ACC112 (cell line): Measurements from ENCODE around the gene TMEM220.

Source experiments
- H2AFZ ChIP-seq: fragments of 200-600 bp; sonication (generic); one replicate; pipeline ENCODE4 v1.6.0; 2017; ENCODE audit warnings: antibody characterized with exemption, low read length; ENCODE audit not compliant: unreplicated experiment
- H3K27ac ChIP-seq: fragments of 200-600 bp; sonication (generic); 2 replicates; pipeline ENCODE4 v1.5.1; 2014; ENCODE audit warnings: low read depth, mild to moderate bottlenecking, antibody characterized with exemption, low read length, moderate library complexity
- H3K27me3 ChIP-seq: fragments of 200-600 bp; sonication (generic); 2 replicates; pipeline ENCODE4 v1.6.1; 2014; ENCODE audit warnings: mild to moderate bottlenecking, antibody characterized with exemption, low read length, moderate library complexity, mixed read lengths; ENCODE audit not compliant: insufficient read depth
- H3K36me3 ChIP-seq: fragments of 200-600 bp; sonication (generic); 2 replicates; pipeline ENCODE4 v1.6.1; 2016; ENCODE audit warnings: mild to moderate bottlenecking, antibody characterized with exemption, low read length, moderate library complexity, mixed read lengths; ENCODE audit not compliant: insufficient read depth
- H3K4me1 ChIP-seq: fragments of 200-600 bp; sonication (generic); one replicate; pipeline ENCODE4 v1.6.1; 2016; ENCODE audit warnings: low read length, mixed read lengths; ENCODE audit not compliant: insufficient read depth, unreplicated experiment, control insufficient read depth
- H3K4me3 ChIP-seq: fragments of 200-600 bp; sonication (generic); 2 replicates; pipeline ENCODE4 v1.5.1; 2014; ENCODE audit warnings: mild to moderate bottlenecking, low read depth, low read length
- H3K79me2 ChIP-seq: fragments of 200-600 bp; sonication (generic); one replicate; pipeline ENCODE4 v1.6.0; 2016; ENCODE audit warnings: low read length; ENCODE audit not compliant: control insufficient read depth, unreplicated experiment, insufficient read depth

The TMEM220 gene

GRCh38 chr17:10664571-10664970 is 65.3 kb downstream of the TMEM220 start:
- Histone ChIP-seq H3K27ac (no peak overlapping the region), H3K79me2 (no peaks in the 10 kb centered on the region), H3K36me3 (no peaks in the 10 kb centered on the region), H2AFZ (no peak overlapping the region), H3K4me1 (peaks cover 5% of the 10 kb centered on the region), H3K4me3 (no peak overlapping the region), H3K27me3 (no peaks in the 10 kb centered on the region)
